HepG2 (cell line): ENCODE results near the gene LCK. TPM values are rescaled to one million over a fixed set of nuclear protein-coding genes. Genes with fewer than 3 reads are reported as not detected.

Experiments used
- CBX2 ChIP-seq, 2 experiments: fragments of 200-600 bp in 1 of 2; sonication (generic); formaldehyde crosslinking in 1 of 2; IDR thresholded peaks; 2 replicates each; pipeline versions ENCODE4 v1.7.0 to v1.8.1; 2018 to 2022; ENCODE audit warnings: low read depth in 2 of 2, low read length in 1 of 2, mild to moderate bottlenecking in 1 of 2, missing genetic modification reagents in 1 of 2
- CHCHD3 ChIP-seq: sonication (generic); formaldehyde crosslinking; IDR thresholded peaks from 2 replicates; pipeline ENCODE4 v1.8.0; 2022; ENCODE audit warnings: mild to moderate bottlenecking, missing genetic modification reagents, moderate library complexity
- MAX ChIP-seq: IDR thresholded peaks from 2 replicates; pipeline ENCODE4 v1.6.1; 2012; ENCODE audit warnings: inconsistent platforms
- MNT ChIP-seq: fragments of 450-650 bp; IDR thresholded peaks from 2 replicates; pipeline ENCODE4 v1.6.1; 2016
- PBX2 ChIP-seq: IDR thresholded peaks from 2 replicates; pipeline ENCODE4 v1.6.1; 2016; ENCODE audit warnings: control low read depth
- PBX3 ChIP-seq: sonication (generic); formaldehyde crosslinking; IDR thresholded peaks from 2 replicates; pipeline ENCODE4 v1.8.1; 2023; ENCODE audit warnings: missing genetic modification reagents, inconsistent platforms, borderline replicate concordance
- PRDM10 ChIP-seq: sonication (generic); formaldehyde crosslinking; IDR thresholded peaks from 2 replicates; pipeline ENCODE4 v1.4.0; 2020; ENCODE audit warnings: low read depth, missing genetic modification reagents
- RXRA ChIP-seq: sonication (generic); formaldehyde crosslinking; IDR thresholded peaks from 2 replicates; pipeline ENCODE4 v1.5.1; 2020; ENCODE audit warnings: missing genetic modification reagents
- SIX4 ChIP-seq: sonication (generic); formaldehyde crosslinking; IDR thresholded peaks from 2 replicates; pipeline ENCODE4 v1.4.0; 2020; ENCODE audit warnings: missing genetic modification reagents
- STAG1 ChIP-seq: sonication (generic); formaldehyde crosslinking; IDR thresholded peaks from 2 replicates; pipeline ENCODE4 v1.4.0; 2020; ENCODE audit warnings: missing genetic modification reagents
- TEF ChIP-seq: sonication (generic); formaldehyde crosslinking; IDR thresholded peaks from 2 replicates; pipeline ENCODE4 v1.5.0; 2020; ENCODE audit warnings: missing genetic modification reagents
- THAP8 ChIP-seq: sonication (generic); formaldehyde crosslinking; IDR thresholded peaks from 2 replicates; pipeline ENCODE4 v1.5.1; 2020; ENCODE audit warnings: missing genetic modification reagents, mild to moderate bottlenecking, borderline replicate concordance
- ZBTB3 ChIP-seq: sonication (generic); formaldehyde crosslinking; IDR thresholded peaks from 2 replicates; pipeline ENCODE4 v1.4.0; 2020; ENCODE audit warnings: low read depth, mild to moderate bottlenecking, moderate library complexity, missing genetic modification reagents, borderline replicate concordance
- ZFY ChIP-seq: sonication (generic); formaldehyde crosslinking; IDR thresholded peaks from 2 replicates; pipeline ENCODE4 v1.4.0; 2020; ENCODE audit warnings: missing genetic modification reagents
- ZNF414 ChIP-seq: sonication (generic); formaldehyde crosslinking; IDR thresholded peaks from 2 replicates; pipeline ENCODE4 v1.5.0; 2020; ENCODE audit warnings: missing genetic modification reagents
- ZNF737 ChIP-seq: sonication (generic); formaldehyde crosslinking; IDR thresholded peaks from 2 replicates; pipeline ENCODE4 v1.5.0; 2020; ENCODE audit warnings: missing genetic modification reagents, mild to moderate bottlenecking, borderline replicate concordance
- ZNF746 ChIP-seq: sonication (generic); formaldehyde crosslinking; IDR thresholded peaks from 2 replicates; pipeline ENCODE4 v1.8.0; 2022; ENCODE audit warnings: mild to moderate bottlenecking, missing genetic modification reagents
- ZNF839 ChIP-seq: sonication (generic); formaldehyde crosslinking; IDR thresholded peaks from 2 replicates; pipeline ENCODE4 v1.4.0; 2020; ENCODE audit warnings: missing genetic modification reagents, mild to moderate bottlenecking, borderline replicate concordance
- ZNF883 ChIP-seq: sonication (generic); formaldehyde crosslinking; IDR thresholded peaks from 2 replicates; pipeline ENCODE4 v1.5.1; 2020; ENCODE audit warnings: mild to moderate bottlenecking, missing genetic modification reagents; ENCODE audit errors: not compliant biosample characterization
- polyA plus RNA-seq, 8 experiments: library from polyadenylated mRNA; depleted of rRNA in 3 of 8; stranded (reverse) in 7 of 8; unstranded in 1 of 8; fragments of >200 nt; fragmentation: Illumina TruSeq in 4 of 8; extraction: Trizol in 4 of 8; gene quantifications; 2 replicates each; pipeline versions ENCODE4 v1.2.1 to v1.2.3, GENCODE V29; 2011 to 2016; ENCODE audit warnings: low read depth in 4 of 8, missing spikeins in 1 of 8, mixed read lengths in 1 of 8; ENCODE audit not compliant: insufficient read depth in 1 of 8
- total RNA-seq, 5 experiments: library from RNA; depleted of rRNA; stranded (reverse); fragments of >200 nt; fragmentation: Illumina TruSeq; extraction: Trizol; gene quantifications; 2 replicates each; pipeline ENCODE4 v1.2.3, GENCODE V29; 2016; ENCODE audit warnings: low read depth in 1 of 5

The LCK gene
- total and polyA plus RNA-seq, 2 of the 13 experiments (the other 11 are each of a cell fraction or from before 2014, with no cell fraction given): 0.93 to 1.8 TPM

- TF ChIP-seq PBX2 (CRISPR knock-in tag) (no peak), PRDM10 (CRISPR knock-in tag) (peak; percentile 88), TEF (no peak), ZNF737 (no peak), RXRA (CRISPR knock-in tag) (no peak; the same call in 1 of the 2 replicates), ZFY (CRISPR knock-in tag) (peak; percentile 43; the same call in 1 of the 2 replicates), ZNF883 (CRISPR knock-in tag) (no peak), THAP8 (no peak), CHCHD3 (CRISPR knock-in tag) (no peak), ZBTB3 (CRISPR knock-in tag) (no peak), ZNF414 (CRISPR knock-in tag) (no peak), MNT (no peak), PBX3 (CRISPR knock-in tag) (no peak), MAX (peak; percentile 86), ZNF746 (peak; percentile 42; the same call in 1 of the 2 replicates), CBX2 (IDR thresholded peaks at IDR 0.05; ENCODE audit: low read depth, low read length) (no peak), CBX2 (CRISPR knock-in tag; IDR thresholded peaks at IDR 0.05; ENCODE audit: low read depth) (no peak), ZNF839 (CRISPR knock-in tag) (no peak), SIX4 (CRISPR knock-in tag) (0 out of 2 replicates have a peak, but pooled peaks have one; percentile 24), STAG1 (peak; percentile 20; the same call in 1 of the 2 replicates)
Observed at GRCh38 chr1:32321712-32322291, 70.7 kb downstream of the LCK start (continued).
